ENCODE results near the gene MARCHF3.
"Not testable (repeated sequence)": the region's sequence is repeated elsewhere in the genome, so short reads cannot be mapped to it uniquely, and the experiment has no call there.

Gene MARCHF3

GRCh38 chr5:126875303-126875785 is 155.0 kb downstream of the MARCHF3 start:
- peak; percentile 74 for DNase-seq (ENCODE audit: low read depth, low spot score)

- DNase-seq (ENCODE audit: low read depth, low spot score), result no peak
Observed at GRCh38 chr5:126872561-126873354, 157.6 kb downstream of the MARCHF3 start.

GRCh38 chr5:126871441-126871840 is 158.9 kb downstream of the MARCHF3 start:
- DNase-seq (ENCODE audit: low read depth, low spot score), result no peak

GRCh38 chr5:126869005-126869451 is 161.3 kb downstream of the MARCHF3 start:
- DNase-seq (ENCODE audit: low read depth, low spot score), result peak; percentile 61

GRCh38 chr5:126868338-126869004 is 161.9 kb downstream of the MARCHF3 start:
- no peak for DNase-seq (ENCODE audit: low read depth, low spot score)

GRCh38 chr5:126866851-126867636 is 163.3 kb downstream of the MARCHF3 start:
- DNase-seq (ENCODE audit: low read depth, low spot score), result no peak

GRCh38 chr5:126865299-126865698 is 165.1 kb downstream of the MARCHF3 start:
- DNase-seq (ENCODE audit: low read depth, low spot score), result no peak

- peak; percentile 42 for DNase-seq (ENCODE audit: low read depth, low spot score)
Observed at GRCh38 chr5:126864042-126864688, 166.2 kb downstream of the MARCHF3 start.

GRCh38 chr5:126863402-126863801 is 167.0 kb downstream of the MARCHF3 start:
- DNase-seq (ENCODE audit: low read depth, low spot score), result no peak

- DNase-seq (ENCODE audit: low read depth, low spot score), result peak; percentile 97
Observed at GRCh38 chr5:126858441-126858840, 171.9 kb downstream of the MARCHF3 start.

- DNase-seq (ENCODE audit: low read depth, low spot score), result no peak
Observed at GRCh38 chr5:126857472-126858410, 172.6 kb downstream of the MARCHF3 start.

- DNase-seq (ENCODE audit: low read depth, low spot score), result no peak
Observed at GRCh38 chr5:126855266-126855665, 175.1 kb downstream of the MARCHF3 start.

GRCh38 chr5:126854526-126855110 is 175.7 kb downstream of the MARCHF3 start:
- DNase-seq (ENCODE audit: low read depth, low spot score), result no peak

- not testable (repeated sequence) for DNase-seq (ENCODE audit: low read depth, low spot score)
Observed at GRCh38 chr5:126853541-126854307, 176.6 kb downstream of the MARCHF3 start.

GRCh38 chr5:126852841-126853271 is 177.5 kb downstream of the MARCHF3 start:
- DNase-seq (ENCODE audit: low read depth, low spot score), result no peak

GRCh38 chr5:126852091-126852571 is 178.2 kb downstream of the MARCHF3 start:
- DNase-seq (ENCODE audit: low read depth, low spot score), result no peak

GRCh38 chr5:126851501-126852011 is 178.8 kb downstream of the MARCHF3 start:
- no peak for DNase-seq (ENCODE audit: low read depth, low spot score)

GRCh38 chr5:126849101-126849678 is 181.2 kb downstream of the MARCHF3 start:
- no peak for DNase-seq (ENCODE audit: low read depth, low spot score)
